Gastrocnemius medialis (tissue), 4 donors: ENCODE results near the gene INPP5F. TPM values are rescaled to one million over a fixed set of nuclear protein-coding genes. Genes with fewer than 3 reads are reported as not detected.

Source experiments
- ATAC-seq, 2 donors: fragments of 150-250 bp; one replicate each; pipeline ENCODE4 v1.9.1; 2016
- DNase-seq, 2 donors: peaks; one replicate each; pipeline ENCODE4 v3.0.0-alpha.2; 2019
- H3K27ac ChIP-seq, 4 donors: fragments of 200-600 bp; sonication (generic); 1 replicate in 1 of 4; 2 replicates in 3 of 4; pipeline ENCODE4 v1.5.1; 2016 to 2018; ENCODE audit warnings: mild to moderate bottlenecking in 2 of 4, moderate library complexity in 1 of 4
- H3K27me3 ChIP-seq, 3 donors: fragments of 200-600 bp; sonication (generic) in 2 of 3; 1 replicate in 1 of 3; 2 replicates in 2 of 3; pipeline versions ENCODE4 v1.5.1 to v1.6.0; 2016 to 2019; ENCODE audit warnings: mild to moderate bottlenecking in 1 of 3, moderate library complexity in 1 of 3
- H3K36me3 ChIP-seq, 2 donors: fragments of 200-600 bp; sonication (generic) in 1 of 2; one replicate each; pipeline ENCODE4 v1.5.1; 2017 to 2018
- H3K4me1 ChIP-seq, 2 donors: fragments of 200-600 bp; sonication (generic) in 1 of 2; one replicate each; pipeline ENCODE4 v1.5.1; 2016 to 2017; ENCODE audit warnings: mild to moderate bottlenecking in 2 of 2
- H3K4me3 ChIP-seq, 4 donors: fragments of 200-600 bp; sonication (generic) in 3 of 4; 1 replicate in 1 of 4; 2 replicates in 3 of 4; pipeline ENCODE4 v1.5.1; 2016 to 2019; ENCODE audit warnings: mild to moderate bottlenecking in 2 of 4
- H3K9me3 ChIP-seq, 3 donors: fragments of 200-600 bp; sonication (generic) in 2 of 3; 1 replicate in 1 of 3; 2 replicates in 2 of 3; pipeline ENCODE4 v1.5.1; 2016 to 2019
- CTCF ChIP-seq, 5 experiments: fragments of 450-650 bp in 3 of 5; fragments of 200-600 bp in 2 of 5; sonication (generic) in 2 of 5; IDR thresholded peaks in 4 of 5; conservative IDR thresholded peaks in 1 of 5; 1 replicate in 4 of 5; 2 replicates in 1 of 5; pipeline ENCODE4 v1.5.1; 2016 to 2019; ENCODE audit warnings: antibody characterized with exemption in 5 of 5, mild to moderate bottlenecking in 3 of 5, moderate library complexity in 3 of 5
- POLR2A ChIP-seq, 2 donors: fragments of 450-650 bp; IDR thresholded peaks; one replicate each; pipeline ENCODE4 v1.6.1; 2017; ENCODE audit warnings: antibody characterized with exemption in 2 of 2, mild to moderate bottlenecking in 2 of 2, moderate library complexity in 2 of 2
- in situ Hi-C, 4 donors: fragments of 200-750 bp; cut with MboI; loops; one replicate each; pipeline versions ENCODE4 v1.15.0 to v1.8.0; 2017; ENCODE audit warnings: low sequenced_read_pairs in 4 of 4
- intact Hi-C: fragments of 100-400 bp; cut with DNase I; formaldehyde crosslinking; loops from one replicate; pipeline ENCODE4 v1.15.1; 2023; ENCODE audit warnings: low total_unique reads
- total RNA-seq, 4 donors: library from RNA; depleted of rRNA; stranded (reverse); fragments of >200 nt; gene quantifications; one replicate each; pipeline versions ENCODE4 v1.1.0 to v1.2.3, GENCODE V29; 2016

Gene INPP5F
- total RNA-seq, 4 donors from 2014 or later = 8.7 to 11.6 (median 10.5) TPM

- ATAC-seq (no peak), DNase-seq (no peak)
- Histone ChIP-seq H3K36me3 (peaks cover 0 to 71% of the 10 kb centered on the region in 2 donors), H3K4me3 (no peak overlapping the region), H3K27me3 (no peaks in the 10 kb centered on the region), H3K9me3 (no peaks in the 10 kb centered on the region), H3K27ac (no peak overlapping the region), H3K4me1 (no peaks in the 10 kb centered on the region)
- in situ Hi-C loops = no loop called here
- intact Hi-C loops = no loop called here
- TF ChIP-seq CTCF (IDR thresholded peaks at IDR 0.05 in 4 of 5, conservative IDR thresholded peaks at IDR 0.05 in 1 of 5) (no peak), POLR2A (IDR thresholded peaks at IDR 0.05) (no peak)
These were observed 105.0 kb downstream of the INPP5F start for GRCh38 chr10:119830851-119831250.

GRCh38 chr10:119831656-119832055 is 105.8 kb downstream of the INPP5F start:
- no peak for ATAC-seq
- peaks cover 0 to 79% of the 10 kb centered on the region in 2 donors for H3K36me3 ChIP-seq
- TF ChIP-seq CTCF (IDR thresholded peaks at IDR 0.05 in 4 of 5, conservative IDR thresholded peaks at IDR 0.05 in 1 of 5) (no peak), POLR2A (IDR thresholded peaks at IDR 0.05) (no peak)
- DNase-seq = no peak
- H3K4me1 ChIP-seq = no peaks in the 10 kb centered on the region
- intact Hi-C loops = no loop called here
- no peak overlapping the region for H3K27ac ChIP-seq
- no peak overlapping the region for H3K4me3 ChIP-seq
- H3K27me3 ChIP-seq = no peaks in the 10 kb centered on the region
- in situ Hi-C loops = no loop called here
- H3K9me3 ChIP-seq = no peaks in the 10 kb centered on the region

GRCh38 chr10:119832951-119833350 is 107.1 kb downstream of the INPP5F start:
- DNase-seq = no peak
- Histone ChIP-seq H3K36me3 (peaks cover 0 to 92% of the 10 kb centered on the region in 2 donors), H3K4me3 (no peak overlapping the region), H3K27me3 (no peaks in the 10 kb centered on the region), H3K9me3 (no peaks in the 10 kb centered on the region), H3K27ac (no peak overlapping the region), H3K4me1 (no peaks in the 10 kb centered on the region)
- in situ Hi-C loops (no loop called here), intact Hi-C loops (no loop called here)
- TF ChIP-seq POLR2A (IDR thresholded peaks at IDR 0.05) = no peak
- TF ChIP-seq CTCF (IDR thresholded peaks at IDR 0.05 in 4 of 5, conservative IDR thresholded peaks at IDR 0.05 in 1 of 5) = no peak
- ATAC-seq = no peak

- DNase-seq = no peak
- H3K4me3 ChIP-seq = no peak overlapping the region
- in situ Hi-C loops = no loop called here
These were observed 108.3 kb downstream of the INPP5F start for GRCh38 chr10:119834188-119834587.

More at GRCh38 chr10:119834188-119834587, 108.3 kb downstream of the INPP5F start:
- Histone ChIP-seq H3K36me3 (peaks cover 0 to 95% of the 10 kb centered on the region in 2 donors), H3K9me3 (no peaks in the 10 kb centered on the region), H3K27me3 (no peaks in the 10 kb centered on the region), H3K4me1 (no peaks in the 10 kb centered on the region), H3K27ac (no peak overlapping the region)
- intact Hi-C loops = no loop called here
- no peak for ATAC-seq
- TF ChIP-seq CTCF (IDR thresholded peaks at IDR 0.05 in 4 of 5, conservative IDR thresholded peaks at IDR 0.05 in 1 of 5) (no peak), POLR2A (IDR thresholded peaks at IDR 0.05) (no peak)
